ENCODE data around the gene FAM168A.

DNA sequence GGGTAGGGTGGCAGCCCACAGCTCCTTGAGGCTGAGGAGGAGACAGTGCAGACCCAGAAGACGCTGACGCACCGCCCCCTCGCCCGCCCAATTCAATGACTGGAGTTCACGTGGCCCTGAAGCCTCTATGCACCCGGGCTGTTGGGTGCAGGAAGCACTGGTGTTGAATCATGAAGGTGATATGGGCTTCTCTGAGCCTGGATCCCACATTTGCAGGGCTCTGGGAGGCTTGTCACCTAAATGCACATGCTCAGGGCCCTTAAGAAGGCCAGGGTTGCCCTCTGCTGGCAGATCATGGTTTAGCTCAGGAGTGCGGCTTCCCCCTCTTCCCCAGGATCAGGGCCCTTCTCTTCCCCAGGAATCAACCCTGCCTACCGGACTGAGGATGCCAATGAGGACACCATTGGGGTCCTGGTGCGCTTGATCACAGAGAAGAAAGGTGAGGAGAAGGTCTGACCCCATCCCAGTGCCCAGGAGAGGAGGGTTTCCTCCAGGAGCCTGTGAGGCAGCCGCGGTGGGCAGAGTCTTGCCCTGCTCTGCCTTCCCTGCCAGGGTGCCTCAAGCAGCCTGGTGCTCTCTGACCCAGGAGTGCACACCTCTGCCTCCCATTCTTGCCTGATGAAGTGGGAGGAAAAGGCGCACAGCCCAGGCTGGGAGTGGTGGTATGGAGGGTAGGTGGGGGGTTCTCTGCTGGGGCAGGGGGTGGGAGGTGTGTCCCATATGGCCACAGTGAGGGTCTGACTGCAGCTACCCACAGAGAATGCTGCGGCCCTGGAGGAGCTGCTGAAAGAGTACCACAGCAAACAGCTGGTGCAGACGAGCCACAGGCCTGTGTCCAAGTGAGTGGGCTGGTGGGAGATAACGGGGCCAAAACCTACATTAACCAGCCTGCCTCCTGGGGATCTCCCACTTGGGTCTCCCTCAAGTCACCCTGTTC lies 204.2 kb downstream of the FAM168A start:
- TF ChIP-seq, protein P1, sequence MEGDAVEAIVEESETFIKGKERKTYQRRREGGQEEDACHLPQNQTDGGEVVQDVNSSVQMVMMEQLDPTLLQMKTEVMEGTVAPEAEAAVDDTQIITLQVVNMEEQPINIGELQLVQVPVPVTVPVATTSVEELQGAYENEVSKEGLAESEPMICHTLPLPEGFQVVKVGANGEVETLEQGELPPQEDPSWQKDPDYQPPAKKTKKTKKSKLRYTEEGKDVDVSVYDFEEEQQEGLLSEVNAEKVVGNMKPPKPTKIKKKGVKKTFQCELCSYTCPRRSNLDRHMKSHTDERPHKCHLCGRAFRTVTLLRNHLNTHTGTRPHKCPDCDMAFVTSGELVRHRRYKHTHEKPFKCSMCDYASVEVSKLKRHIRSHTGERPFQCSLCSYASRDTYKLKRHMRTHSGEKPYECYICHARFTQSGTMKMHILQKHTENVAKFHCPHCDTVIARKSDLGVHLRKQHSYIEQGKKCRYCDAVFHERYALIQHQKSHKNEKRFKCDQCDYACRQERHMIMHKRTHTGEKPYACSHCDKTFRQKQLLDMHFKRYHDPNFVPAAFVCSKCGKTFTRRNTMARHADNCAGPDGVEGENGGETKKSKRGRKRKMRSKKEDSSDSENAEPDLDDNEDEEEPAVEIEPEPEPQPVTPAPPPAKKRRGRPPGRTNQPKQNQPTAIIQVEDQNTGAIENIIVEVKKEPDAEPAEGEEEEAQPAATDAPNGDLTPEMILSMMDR (IDR thresholded peaks at IDR 0.05) = peak in 1 of 3 donors; percentile 31
- TF ChIP-seq POLR2A (IDR thresholded peaks at IDR 0.05) = no peak

Measured in lower leg skin (tissue), 3 donors.